Calu3 (cell line): Measurements from ENCODE around the gene GNPTAB. TPM values are rescaled to one million over a fixed set of nuclear protein-coding genes. Genes with fewer than 3 reads are reported as not detected.

Experiments
- BruUV-seq: library from RNA; stranded (reverse); fragments of 400-500 nt; replicated peaks from 2 replicates; lab custom pipeline; 2021; lab: Mats Ljungman, UMichigan
- CTCF ChIA-PET: fragments of 300-600 bp; sonication (Branson Sonifier 250); formaldehyde crosslinking; loops from one replicate; lab custom pipeline; 2022; ENCODE audit warnings: antibody characterized with exemption; lab: Charles Lee
- DNase-seq: peaks from one replicate; pipeline ENCODE4 v3.0.0; 2022
- H3K27ac Mint-ChIP-seq: one replicate; pipeline ENCODE4 v1.8.0; 2022; ENCODE audit warnings: mixed read lengths; ENCODE audit not compliant: unreplicated experiment
- H3K27me3 Mint-ChIP-seq: one replicate; pipeline ENCODE4 v1.8.0; 2022; ENCODE audit warnings: mixed read lengths; ENCODE audit not compliant: unreplicated experiment
- H3K36me3 Mint-ChIP-seq: one replicate; pipeline ENCODE4 v1.8.0; 2022; ENCODE audit warnings: mild to moderate bottlenecking, moderate library complexity, mixed read lengths; ENCODE audit not compliant: insufficient read depth, unreplicated experiment
- H3K4me1 Mint-ChIP-seq: one replicate; pipeline ENCODE4 v1.8.0; 2022; ENCODE audit warnings: mild to moderate bottlenecking, low read depth, mixed read lengths; ENCODE audit not compliant: unreplicated experiment
- H3K4me3 Mint-ChIP-seq: one replicate; pipeline ENCODE4 v1.8.0; 2022; ENCODE audit warnings: mild to moderate bottlenecking, low read depth, moderate library complexity, mixed read lengths; ENCODE audit not compliant: unreplicated experiment
- H3K9me3 Mint-ChIP-seq: one replicate; pipeline ENCODE4 v1.8.0; 2022; ENCODE audit warnings: low read depth, mixed read lengths; ENCODE audit not compliant: unreplicated experiment
- intact Hi-C: fragments of 100-400 bp; cut with micrococcal nuclease; formaldehyde crosslinking; loops from one replicate; pipeline ENCODE4 v1.10.0; 2022; ENCODE audit not compliant: unreplicated experiment
- total RNA-seq: library from RNA; stranded (reverse); gene quantifications from 2 replicates; pipeline ENCODE4 v1.2.3, GENCODE V29; 2022
- TF ChIP-seq, protein P1 (sequence below): fragments of 200-600 bp; IDR thresholded peaks from one replicate; pipeline ENCODE4 v1.8.0; 2022; ENCODE audit warnings: antibody characterized with exemption; ENCODE audit not compliant: unreplicated experiment

GNPTAB gene
- total RNA-seq, 1 experiment from 2014 or later = 36.0 TPM

- DNase-seq = no peak
- H3K9me3 Mint-ChIP-seq = no peaks in the 10 kb centered on the region
- no peaks in the 10 kb centered on the region for H3K4me1 Mint-ChIP-seq
- H3K27me3 Mint-ChIP-seq = no peaks in the 10 kb centered on the region
- H3K27ac Mint-ChIP-seq = no peak overlapping the region
- TF ChIP-seq, protein P1, sequence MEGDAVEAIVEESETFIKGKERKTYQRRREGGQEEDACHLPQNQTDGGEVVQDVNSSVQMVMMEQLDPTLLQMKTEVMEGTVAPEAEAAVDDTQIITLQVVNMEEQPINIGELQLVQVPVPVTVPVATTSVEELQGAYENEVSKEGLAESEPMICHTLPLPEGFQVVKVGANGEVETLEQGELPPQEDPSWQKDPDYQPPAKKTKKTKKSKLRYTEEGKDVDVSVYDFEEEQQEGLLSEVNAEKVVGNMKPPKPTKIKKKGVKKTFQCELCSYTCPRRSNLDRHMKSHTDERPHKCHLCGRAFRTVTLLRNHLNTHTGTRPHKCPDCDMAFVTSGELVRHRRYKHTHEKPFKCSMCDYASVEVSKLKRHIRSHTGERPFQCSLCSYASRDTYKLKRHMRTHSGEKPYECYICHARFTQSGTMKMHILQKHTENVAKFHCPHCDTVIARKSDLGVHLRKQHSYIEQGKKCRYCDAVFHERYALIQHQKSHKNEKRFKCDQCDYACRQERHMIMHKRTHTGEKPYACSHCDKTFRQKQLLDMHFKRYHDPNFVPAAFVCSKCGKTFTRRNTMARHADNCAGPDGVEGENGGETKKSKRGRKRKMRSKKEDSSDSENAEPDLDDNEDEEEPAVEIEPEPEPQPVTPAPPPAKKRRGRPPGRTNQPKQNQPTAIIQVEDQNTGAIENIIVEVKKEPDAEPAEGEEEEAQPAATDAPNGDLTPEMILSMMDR = no peak
- intact Hi-C loops = loop anchor here (10.0 kb wide), 5 partner anchors 157 to 1097 kb away; partner anchors contain the start of genes IGF1 and WASHC3
- CTCF ChIA-PET = no interaction called here
- BruUV-seq = no TSS peak
- no peaks in the 10 kb centered on the region for H3K36me3 Mint-ChIP-seq
- no peak overlapping the region for H3K4me3 Mint-ChIP-seq
These were observed 52.8 kb downstream of the GNPTAB start for GRCh38 chr12:101777978-101778377.

- Mint-ChIP-seq H3K9me3 (no peaks in the 10 kb centered on the region), H3K36me3 (no peaks in the 10 kb centered on the region), H3K4me3 (no peak overlapping the region), H3K4me1 (no peaks in the 10 kb centered on the region), H3K27me3 (no peaks in the 10 kb centered on the region), H3K27ac (no peak overlapping the region)
- no peak for DNase-seq
- TF ChIP-seq, protein P1 = no peak
- BruUV-seq = no TSS peak
- CTCF ChIA-PET = interaction anchor here (0.5 kb wide), 1 partner anchor 207 kb away, joined by 3 read pairs; no protein-coding TSS in a partner anchor
- intact Hi-C loops = loop anchor here (10.0 kb wide), 5 partner anchors 157 to 1097 kb away; partner anchors contain the start of genes IGF1 and WASHC3
These were observed 53.3 kb downstream of the GNPTAB start for GRCh38 chr12:101777485-101777884.

DNA sequence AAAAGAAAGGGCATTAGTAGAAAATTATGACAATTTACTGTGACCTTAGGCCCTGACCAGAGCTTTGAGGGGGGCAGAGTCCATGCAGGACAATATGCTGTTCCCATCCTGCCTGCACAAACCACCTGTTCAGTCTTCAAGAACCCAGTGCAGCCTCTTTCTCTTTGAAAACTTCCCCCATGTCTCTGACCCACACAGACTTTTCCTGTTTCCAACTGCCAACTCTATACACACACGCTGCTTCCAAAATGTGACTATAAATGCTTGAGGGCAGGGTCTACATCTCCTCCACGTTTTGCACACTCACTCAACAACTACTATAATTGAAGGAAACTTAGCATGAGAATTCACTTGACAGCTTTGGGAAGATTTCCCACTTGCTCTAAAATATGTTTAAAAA is 54.9 kb downstream of the GNPTAB start:
- H3K4me3 Mint-ChIP-seq = no peak overlapping the region
- CTCF ChIA-PET = no interaction called here

DNA sequence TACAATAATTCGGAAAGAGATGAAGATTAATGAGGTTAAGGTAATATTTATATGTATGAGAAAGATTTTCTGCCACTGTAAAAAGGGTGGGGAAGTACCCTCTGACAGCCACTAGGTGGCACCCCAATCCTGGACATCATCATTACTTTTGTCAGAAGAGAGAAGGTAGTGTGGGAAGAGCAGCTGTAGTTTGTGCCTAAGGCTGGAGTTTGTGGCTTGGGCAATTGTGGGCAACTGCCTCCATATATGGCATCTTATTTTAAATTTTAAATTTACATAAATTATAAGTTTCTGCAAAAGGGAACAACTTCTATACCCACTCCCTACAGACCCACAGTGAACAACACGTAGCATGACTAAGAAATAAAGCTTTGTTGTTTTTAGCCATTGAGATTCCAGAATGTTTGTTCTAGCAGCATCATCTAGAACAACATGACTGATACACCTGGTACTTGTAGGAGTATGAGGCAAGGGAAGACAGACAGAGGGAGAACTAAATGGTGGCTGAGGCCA is 57.1 kb downstream of the GNPTAB start:
- Mint-ChIP-seq H3K4me1 (peaks cover 7% of the 10 kb centered on the region), H3K27ac (no peak overlapping the region), H3K9me3 (no peaks in the 10 kb centered on the region), H3K27me3 (no peaks in the 10 kb centered on the region), H3K36me3 (no peaks in the 10 kb centered on the region), H3K4me3 (no peak overlapping the region)
- intact Hi-C loops = loop anchor here (1.0 to 10.0 kb wide), 9 partner anchors 57 to 1101 kb away; partner anchors contain the start of genes GNPTAB, IGF1 and WASHC3
- CTCF ChIA-PET = interaction anchor here (0.6 to 1.9 kb wide), 7 partner anchors 14 to 1043 kb away, joined by 3 to 19 read pairs (median 4); partner anchors contain the start of genes DRAM1 and GNPTAB
- DNase-seq = peak; percentile 70
- TF ChIP-seq, protein P1 = peak; percentile 88
- BruUV-seq = no TSS peak

More for the DNA sequence above, 54.9 kb downstream of the GNPTAB start:
- no peaks in the 10 kb centered on the region for H3K4me1 Mint-ChIP-seq
- no TSS peak for BruUV-seq
- H3K27ac Mint-ChIP-seq = no peak overlapping the region
- H3K36me3 Mint-ChIP-seq = no peaks in the 10 kb centered on the region
- DNase-seq = no peak
- H3K27me3 Mint-ChIP-seq = no peaks in the 10 kb centered on the region
- intact Hi-C loops = loop anchor here (10.0 kb wide), 5 partner anchors 159 to 1099 kb away; partner anchors contain the start of genes IGF1 and WASHC3
- TF ChIP-seq, protein P1 = no peak
- no peaks in the 10 kb centered on the region for H3K9me3 Mint-ChIP-seq
